GM03348 (cell line): Measurements from ENCODE around the gene TFAP2A.

Source experiments
- DNase-seq: peaks from one replicate; pipeline ENCODE4 v3.0.0; 2012; ENCODE audit warnings: low spot score

Gene TFAP2A

DNA sequence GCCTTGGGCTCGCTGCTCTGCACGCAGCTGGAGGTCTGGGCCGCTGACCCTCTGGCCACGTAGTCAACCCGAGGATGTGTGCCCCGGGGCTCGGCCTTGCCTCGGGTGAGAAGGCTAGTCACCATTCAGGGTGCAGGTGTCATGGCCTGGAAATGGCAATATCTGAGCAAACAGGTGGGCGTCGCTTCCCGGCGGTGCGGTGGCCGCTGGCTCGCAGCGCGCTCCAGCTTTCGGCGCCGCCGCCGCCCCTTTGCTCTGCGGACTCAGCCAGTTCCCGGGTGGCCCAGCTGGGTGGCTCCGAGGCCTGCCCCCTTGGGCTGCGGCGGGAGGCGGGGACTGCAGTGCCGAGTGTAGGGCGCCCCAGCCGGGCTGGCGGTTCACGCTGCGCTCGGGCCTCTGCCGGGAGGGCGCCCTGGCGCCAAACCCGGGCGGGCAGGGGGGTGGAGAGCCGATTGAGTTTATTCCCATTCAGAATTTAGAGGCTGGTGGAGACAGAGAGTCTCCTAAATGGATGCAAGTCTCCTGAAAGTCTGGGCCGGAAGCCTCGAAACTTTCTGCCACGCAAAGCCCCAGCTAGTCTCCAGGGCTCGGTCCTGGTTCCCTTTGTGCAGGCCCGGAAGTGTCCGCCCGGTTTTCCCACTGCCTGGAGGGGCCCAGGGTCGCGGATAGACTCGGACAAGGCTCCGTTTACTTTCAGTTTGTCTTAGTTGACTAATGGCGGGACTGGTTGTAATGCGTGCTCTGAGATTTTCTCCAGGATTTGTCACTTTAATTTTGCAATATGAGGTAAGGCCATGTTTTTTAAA lies 11.3 kb upstream of the TFAP2A start:
- peak; percentile 79 for DNase-seq

DNA sequence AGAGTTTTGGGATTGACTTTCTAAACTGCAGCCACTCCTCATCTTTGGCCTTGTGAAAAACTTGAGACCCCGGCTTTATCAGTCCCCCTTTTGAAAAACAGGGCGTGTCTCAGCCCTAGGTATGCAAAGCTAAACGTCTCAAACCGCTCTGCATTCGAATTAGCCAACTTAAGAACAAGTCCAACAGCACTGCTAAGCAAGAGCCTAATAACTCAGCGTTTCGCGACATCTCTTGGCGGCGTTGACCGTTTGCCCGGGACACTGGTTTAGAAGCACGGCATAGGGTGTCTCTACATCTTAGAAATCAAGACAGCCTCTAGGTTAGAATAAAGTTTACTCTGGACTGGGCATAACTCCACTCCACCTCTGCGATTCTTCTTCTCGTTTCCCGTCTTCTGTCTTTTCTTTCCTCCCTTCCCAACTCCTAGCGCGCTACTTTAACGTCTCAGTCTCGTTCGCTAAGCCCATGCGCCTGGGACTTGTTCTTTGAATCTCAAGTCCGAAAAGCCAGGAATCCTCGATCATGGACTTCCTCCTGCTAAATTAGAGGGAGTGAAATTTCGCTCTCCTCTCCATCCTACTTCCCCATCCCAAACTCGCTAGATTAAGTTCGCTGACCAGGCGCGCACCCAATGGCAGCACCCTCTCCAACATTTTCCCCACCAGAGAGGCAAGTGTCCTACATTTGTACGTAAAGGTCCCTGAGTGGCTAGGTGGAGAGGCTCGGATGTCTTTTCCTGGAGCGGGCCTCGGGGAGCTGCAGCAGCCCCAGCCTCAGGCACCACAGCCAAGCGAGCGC lies 10.5 kb upstream of the TFAP2A start:
- no peak for DNase-seq

DNA sequence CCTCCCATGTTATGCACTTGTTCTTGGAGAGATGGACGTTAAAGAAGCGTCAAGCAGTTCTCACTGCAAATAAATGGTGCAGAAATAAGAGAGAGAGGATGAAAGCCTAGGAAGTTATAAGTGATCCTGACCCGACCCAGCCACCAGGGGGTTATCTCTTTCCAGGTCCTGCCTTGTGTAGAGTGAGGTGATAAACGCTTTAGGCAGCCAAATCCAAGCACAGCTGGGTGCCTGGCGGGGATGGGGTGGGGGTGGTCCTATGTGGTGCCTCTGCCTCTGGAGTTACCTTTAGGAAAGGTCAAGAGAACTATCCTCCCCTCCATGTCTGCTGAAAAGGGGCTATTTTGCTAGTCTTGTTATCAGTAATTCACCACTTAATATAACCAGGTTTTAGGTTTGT lies 9.2 kb upstream of the TFAP2A start:
- no peak for DNase-seq

DNA sequence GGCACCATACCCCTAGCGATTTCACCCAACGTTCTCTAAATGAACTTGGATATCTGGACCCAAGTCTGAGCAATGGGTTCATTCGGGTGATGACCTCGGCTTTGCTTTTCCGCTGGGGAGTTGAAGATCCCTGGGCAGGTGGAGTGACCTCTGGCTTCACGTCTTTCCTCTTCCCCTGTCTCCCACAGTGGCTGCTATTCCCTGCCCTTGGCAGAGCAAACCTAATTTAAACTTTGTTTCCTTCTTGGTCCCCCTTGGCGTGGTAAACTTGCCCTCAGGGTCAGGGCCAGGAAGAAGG lies 7.8 kb upstream of the TFAP2A start:
- DNase-seq: no peak

DNA sequence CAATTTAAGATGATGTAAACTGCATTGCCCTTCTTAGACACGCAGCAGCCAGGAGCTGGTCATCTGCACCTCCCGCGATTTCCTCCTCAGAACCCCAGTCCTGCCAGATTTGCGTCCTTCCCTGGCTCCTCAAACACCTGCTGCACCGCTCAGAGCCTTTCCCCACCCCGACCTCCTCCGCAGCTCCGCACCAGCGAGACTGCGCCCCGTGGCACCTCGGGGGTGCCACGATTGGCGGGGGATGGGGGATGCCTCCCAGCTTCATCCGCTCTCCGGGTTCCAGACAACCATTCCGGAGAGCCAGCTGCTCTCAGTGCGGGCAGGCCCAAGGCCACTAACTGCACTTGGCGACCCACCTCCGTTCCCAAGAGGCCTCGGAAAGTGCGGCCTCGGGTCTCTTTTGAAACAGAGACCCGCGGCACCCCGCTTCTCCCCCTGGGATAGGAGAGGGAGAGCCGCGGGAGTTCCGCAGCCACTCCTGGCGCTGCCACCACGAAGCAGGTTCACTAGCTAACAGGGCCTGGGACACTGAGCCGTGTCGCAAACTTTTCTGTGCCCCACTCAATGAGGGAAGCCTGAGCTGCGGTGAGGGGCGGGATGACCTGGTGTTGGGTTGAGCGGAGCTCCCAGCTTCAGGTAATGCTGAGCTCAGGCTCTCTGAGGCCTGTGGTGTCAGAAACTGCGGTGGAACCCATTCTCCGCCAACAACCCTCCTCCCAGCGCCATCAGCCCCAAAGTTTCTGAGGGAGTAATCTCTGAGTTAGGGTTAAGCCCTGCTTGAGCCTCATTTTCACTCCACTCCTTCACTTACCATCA lies 7.3 kb upstream of the TFAP2A start:
- no peak for DNase-seq

DNA sequence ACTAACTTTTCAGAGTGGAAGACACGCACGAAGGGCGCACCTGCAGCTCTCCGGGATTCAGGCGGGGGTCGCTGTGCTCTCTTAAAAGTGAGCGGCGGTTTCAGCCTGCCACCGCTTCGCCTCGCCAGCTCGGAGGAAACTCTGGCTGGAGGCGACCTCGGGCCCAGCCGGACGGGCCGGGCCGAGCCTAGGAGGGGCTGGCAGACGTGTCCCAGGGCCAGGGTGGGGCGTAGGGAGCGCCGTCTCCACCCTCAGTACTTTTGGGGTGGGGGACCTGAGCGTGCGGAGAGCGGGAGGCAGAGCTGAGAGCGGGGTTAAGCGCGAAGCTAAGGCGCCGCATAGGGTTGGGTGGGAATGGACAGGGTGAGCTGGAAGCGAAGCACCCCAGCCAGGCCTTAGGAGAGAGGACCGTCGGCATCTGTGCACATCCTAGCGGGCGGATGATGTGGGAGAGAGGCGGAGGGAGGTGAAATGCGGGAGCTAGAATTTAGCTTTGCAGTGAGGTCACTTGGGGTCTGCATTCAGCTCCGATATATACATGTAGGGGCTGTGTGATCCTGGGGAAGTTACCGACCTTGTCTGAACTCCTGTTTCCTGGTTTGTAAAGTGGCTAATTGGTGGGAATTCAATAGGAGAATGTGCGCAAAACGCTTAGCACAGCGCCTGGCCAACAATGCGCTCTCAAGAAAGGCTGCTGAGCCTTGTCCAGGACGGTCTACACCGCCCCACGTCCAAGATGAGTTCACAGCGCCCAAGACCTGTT lies 6.5 kb upstream of the TFAP2A start:
- no peak for DNase-seq

DNA sequence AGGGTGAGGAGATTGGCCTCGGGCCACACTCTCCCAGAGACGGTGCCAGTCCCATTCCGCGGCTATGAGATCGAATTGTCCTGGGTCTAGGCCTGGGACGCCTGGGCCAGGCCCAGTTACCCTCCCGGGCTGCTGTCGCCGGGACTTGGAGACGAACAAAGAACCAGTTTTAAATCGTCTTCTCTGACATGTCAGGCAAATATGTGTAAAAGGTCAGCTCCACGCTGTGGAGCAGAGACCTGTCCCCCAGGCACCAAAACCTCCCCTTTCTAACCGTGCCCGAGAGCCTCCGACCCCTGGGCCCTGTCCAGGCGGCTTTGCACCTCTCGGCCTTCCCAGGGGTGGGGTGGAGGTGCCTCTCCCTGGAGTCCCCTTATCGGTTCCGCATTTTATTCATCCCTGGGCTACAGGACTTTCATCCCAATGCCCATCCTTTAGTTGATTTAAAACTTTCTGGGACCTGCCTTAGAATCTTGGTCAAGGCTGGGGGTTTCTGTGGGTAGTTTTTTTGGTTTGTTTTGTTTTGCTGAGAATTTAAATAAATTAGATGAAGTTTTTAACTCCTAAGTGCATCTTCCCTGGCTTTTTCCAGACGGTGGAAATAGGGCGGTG lies 5.8 kb upstream of the TFAP2A start:
- peak; percentile 2 for DNase-seq

DNA sequence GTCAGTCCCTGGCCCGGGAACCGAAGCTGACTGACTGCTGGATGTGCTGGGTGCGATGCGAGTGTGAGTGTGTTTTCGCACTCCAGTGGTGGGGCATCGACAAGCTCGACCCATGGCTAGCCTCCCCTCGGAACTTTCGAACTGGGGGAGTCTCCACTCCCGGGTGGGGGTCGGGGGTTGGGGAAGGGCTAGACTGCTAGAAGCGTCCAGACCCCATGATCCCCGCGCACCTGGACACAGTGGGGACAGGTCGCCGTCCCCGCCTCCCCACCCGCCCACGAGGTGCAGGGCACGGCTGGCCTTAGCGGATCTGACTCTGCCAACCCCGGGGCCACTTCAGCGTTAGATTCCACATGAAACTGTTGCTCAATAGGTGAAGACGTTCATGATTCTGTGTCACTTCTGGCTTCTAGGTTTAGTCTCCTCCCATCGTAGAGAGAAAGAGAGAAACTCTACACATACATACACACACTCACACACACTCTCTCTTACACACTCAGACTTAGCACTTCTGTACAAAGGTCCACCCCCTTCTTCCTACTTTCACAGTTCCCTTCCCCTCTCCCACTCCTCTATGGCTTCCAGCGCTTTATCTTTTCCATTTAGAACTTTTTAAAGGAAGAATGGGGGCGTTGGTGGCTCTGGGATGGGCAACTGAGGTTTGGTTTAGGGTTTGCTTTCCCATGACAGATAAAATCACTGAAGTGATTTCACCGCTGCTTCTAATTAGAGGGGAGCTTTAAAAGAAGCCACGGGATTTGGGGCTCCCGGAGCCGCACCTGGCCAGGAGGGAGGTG lies 5.1 kb upstream of the TFAP2A start:
- peak; percentile 2 for DNase-seq

DNA sequence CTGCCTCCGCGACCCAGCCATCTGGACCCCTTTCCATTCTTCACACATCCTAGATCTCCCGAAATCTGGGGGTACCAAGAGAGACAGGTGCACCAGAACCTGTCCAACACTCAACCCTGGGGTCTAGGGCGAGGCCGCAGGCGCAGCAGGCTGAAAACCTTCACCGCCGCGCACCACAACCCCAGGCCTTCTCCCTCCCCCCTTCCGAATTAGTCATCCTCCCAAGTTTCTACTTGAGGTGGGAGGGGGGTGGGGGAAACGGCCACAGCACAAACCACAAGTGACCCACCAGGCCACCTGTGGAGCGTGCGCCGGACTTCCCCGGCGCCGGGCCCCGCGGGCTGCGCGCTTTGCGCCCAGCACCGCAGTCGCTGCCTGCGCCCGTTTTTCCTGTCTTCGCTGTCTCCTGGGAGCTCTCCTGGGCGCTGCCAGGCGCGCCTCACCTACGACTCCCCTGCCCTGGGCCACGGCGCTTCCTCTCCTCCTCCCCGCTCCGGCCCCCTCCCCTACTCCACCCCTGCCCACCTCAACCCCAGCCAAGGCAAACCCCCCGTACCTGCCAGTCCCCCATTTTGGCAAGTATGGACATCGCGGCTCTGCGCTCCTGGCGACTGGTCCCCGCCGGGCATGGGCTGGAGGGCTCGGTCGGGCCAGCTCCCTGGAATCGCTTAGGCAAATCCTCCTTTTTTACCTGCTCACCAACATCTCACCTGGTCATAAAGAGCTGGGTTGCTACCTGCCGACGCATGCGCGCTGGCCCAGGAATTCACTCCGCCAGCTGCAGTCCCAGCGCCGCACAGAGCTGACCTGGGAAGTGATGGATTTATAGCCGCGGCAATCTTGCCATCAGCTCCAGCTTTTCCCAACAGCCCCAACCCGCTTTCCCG lies 4.2 kb upstream of the TFAP2A start:
- DNase-seq: no peak

DNA sequence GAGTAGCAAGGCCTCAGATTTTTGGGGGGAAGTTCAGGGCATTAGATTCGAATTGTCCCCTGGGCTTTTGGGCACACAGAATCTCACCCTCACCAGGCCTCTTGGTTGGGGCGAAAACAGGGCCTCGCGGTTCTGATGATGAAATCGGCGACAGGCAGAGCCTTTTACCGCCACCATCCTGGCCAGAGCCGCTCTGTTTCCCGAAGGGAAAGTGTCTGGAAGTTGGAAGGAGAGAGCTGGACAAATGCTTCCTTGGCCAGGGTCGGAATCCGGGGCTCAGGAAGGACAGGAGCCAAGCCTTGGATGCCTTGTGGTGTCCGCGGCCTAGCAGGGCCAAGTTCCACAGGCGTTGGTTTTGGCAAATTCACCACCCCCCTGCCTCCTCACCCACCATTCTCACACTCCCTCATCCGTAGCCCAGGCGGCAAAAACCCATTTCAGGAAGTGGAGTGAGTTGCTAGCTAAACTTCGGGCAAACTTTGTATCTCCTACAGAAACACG lies 3.5 kb upstream of the TFAP2A start:
- no peak for DNase-seq

DNA sequence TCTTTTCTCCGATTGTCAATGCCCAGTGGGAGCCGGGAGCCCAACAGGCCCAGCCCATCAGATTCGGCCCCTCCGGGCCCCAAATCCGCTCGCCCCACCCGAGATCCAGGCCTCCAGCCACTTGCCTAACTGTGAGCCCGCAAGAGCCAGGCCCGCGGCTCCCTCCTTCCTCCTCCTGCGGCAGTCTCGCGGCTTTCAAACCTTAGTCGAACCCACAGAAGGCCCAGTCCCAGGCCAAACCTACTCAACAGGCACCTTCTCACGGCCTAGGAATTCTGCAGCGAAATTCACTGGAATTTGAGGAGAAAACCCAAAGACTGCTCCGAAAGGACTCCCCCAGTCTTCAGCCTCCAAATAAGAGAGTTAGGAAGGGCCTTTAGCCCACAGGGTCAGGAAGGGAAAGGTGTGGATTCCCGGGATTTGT lies 2.8 kb upstream of the TFAP2A start:
- no peak for DNase-seq

DNA sequence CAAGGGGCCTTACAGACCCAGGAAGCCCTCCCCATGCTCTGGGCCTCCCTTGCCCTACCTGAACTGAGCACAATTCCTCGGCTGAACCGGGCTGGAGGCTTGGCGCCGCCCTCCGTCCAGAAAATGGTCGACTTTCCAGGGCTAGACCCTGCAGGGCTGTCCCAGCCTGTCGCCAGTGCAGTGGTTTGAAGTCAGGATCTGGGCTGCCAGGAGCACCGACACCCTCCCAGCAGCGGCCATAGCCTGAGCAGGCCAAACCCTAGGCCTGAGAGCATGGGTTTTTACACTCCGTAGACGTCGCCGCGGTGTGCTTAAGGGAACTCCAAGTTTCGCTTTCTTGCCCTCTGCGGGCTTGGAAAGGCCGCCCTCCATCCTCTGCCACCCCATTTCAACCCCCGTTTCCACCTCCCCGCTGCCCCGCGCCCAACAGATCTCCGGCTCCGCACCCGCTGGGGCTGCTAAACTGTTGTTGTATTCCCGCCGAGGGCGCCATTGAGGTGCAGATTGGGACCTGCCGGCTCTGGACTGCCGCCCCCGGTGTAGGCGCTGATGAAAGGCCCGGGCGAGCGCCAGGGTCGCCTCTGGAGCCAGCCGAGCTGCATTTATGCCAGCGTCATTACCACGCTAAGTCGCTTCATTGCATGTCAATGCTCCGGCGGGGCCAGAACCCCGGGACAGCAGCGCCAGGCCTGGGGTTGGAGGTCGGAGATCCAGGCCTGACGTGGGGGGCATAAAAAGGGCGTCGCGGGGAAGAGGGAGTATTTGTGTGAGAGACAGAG lies 2.2 kb upstream of the TFAP2A start:
- DNase-seq: no peak

DNA sequence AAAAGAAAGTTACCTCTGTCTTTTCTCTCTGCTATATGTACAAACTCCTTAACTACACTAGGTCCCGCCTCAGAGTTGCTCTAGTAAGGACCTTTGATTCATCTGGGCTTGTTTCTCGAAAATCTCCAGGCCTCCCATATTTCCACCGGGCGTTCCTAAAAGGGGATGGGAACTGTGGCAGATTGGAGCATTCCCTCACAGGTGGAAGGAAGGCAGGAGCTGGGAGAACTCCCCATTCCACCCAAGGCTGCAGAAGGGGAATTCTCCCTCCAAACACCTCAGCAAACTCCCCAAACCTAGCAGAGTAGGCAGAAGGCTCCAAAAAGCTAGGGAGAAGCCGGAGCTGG lies 1.6 kb upstream of the TFAP2A start:
- no peak for DNase-seq

DNA sequence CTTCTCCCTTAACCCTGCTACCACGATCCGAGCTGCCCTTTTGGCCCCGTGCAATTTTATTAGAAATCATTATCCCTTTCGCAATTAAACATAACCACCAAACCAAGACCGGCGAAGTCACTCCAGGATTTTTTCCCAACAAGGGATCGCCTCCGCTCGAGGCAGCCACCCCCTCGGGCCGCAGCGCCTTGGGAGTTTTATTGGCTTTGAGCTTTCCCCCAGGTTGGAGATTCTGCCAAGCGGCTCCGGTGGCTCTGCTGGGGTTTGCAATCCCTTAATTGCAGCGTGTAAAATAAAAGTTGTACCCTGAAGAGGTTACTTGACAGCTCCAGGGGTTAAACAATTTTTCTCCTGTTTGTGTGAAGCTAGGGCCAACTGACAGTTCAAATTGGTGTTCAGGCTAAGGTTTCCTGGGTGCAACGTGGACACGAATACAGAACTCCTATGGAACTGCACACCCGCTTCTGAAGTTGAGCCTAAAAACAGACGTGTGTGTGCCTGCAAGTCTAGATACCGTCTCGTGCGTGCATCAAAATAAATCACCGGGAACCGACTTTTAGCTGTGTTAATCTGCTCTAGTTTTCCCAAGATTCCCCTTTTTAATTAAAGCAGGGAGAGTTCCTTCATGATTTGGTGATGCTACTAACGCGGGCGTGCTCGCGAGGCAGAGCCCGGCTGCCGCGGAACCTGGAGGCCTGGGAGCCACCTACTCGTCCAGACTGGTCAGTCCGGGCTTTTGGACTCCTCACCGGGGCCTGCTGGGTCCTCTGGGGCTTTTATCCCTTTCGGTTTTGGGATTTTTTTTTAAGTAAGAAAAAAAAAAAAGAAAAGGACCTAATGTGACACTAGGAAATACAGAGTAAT lies 975 bp upstream of the TFAP2A start:
- no peak for DNase-seq

DNA sequence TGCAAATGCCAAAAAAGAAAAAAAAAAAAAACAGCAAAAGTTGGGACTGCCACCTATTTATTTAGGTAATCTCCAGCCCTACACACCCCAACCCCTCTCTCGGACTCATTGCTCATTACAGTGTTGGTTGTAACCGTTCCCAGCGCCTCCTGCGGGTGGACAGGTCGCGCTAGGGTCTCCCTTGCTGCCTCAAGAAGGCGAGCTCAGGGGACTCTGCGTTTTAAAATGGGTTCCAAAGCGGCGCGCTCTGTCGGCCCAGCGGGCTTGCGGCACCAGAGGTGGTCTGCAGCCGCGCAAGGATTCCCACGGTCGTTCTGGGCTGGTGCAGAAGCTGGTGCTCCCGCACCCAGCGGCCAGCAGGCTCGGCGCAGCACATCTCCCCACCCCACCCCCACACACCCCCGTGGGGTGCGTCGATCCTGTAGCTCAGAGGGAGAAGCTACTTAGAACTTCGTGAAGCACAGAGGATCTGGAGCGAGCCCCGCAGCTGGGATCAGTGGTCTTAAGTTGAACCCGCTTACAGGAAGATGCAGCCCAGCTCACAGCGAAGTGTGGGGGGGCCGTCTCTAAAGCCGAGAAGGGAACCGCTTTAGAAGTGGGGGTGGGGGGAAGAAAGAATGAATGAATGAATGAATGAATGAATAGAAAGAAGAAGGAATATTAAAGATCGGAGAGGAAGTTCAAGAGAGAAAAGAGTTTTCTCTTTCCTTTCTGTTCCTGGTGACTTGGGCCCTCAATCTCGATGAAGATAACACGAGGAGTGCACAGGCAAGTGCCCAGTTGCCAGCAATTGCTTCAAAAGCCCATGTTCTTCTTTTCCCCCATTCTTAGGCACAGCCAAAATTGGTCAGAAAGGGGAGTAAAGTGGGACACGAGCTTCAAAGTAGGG lies 780 bp downstream of the TFAP2A start:
- DNase-seq: peak; percentile 50

DNA sequence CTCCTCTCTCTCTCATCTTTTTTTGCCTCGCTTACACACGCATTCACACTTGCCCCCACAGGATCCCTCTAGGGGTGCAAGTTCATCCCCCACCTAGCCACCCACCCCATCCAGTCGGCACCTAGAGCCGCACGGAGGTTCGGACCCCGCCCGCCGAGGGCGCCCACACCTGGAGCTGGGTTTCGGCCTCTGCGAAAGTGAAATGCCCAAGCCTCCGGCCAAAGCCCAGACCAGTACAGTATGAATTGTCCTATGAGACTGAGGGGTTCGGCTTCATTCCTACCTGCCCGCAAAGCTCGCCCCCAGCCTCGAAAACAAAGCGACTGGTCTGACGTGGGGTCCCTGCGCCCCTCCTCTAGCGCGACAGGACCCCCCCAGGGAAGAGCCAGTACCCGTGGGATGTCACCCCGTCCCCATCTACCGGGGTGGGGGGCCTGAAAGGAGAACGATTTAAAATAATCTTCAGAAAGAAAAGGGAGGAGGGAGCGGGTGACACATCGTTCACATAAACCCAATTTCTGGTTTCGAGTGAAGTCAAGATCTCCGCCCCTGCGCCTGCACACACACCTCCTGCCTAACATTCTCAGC lies 1.5 kb downstream of the TFAP2A start:
- no peak for DNase-seq
